ENCODE data around the gene PLEKHA8. TPM values are rescaled to one million over a fixed set of nuclear protein-coding genes. Genes with fewer than 3 reads are reported as not detected.

The PLEKHA8 gene
- total RNA-seq, 6 experiments from 2014 or later, result 2.7 to 8.1 (median 4.4) TPM

- Histone ChIP-seq H3K4me3 (no peak overlapping the region), H3K27ac (no peak overlapping the region), H3K36me3 (no peaks in the 10 kb centered on the region), H3K27me3 (no peaks in the 10 kb centered on the region), H3K9me3 (no peaks in the 10 kb centered on the region), H3K4me1 (no peaks in the 10 kb centered on the region)
- peak in 3 of 4 donors; percentile 18 to 36 (median 23) for ATAC-seq
- intact Hi-C loops (cut with DNase I), result no loop called here
- WGBS (ENCODE audit: insufficient coverage, low coverage, low lambda C conversion rate, missing lambda C conversion rate), result 66% methylated on average over 7 of the region's 13 CpGs
- no peak for DNase-seq
- no peak for TF ChIP-seq POLR2A (IDR thresholded peaks at IDR 0.05)
- no peak for TF ChIP-seq CTCF (IDR thresholded peaks at IDR 0.05)
These were observed 120.8 kb downstream of the PLEKHA8 start for GRCh38 chr7:30148951-30149459.

GRCh38 chr7:30149640-30150272 lies 121.5 kb downstream of the PLEKHA8 start:
- ATAC-seq, result no peak
- H3K4me3 ChIP-seq, result no peak overlapping the region
- no peaks in the 10 kb centered on the region for H3K27me3 ChIP-seq
- H3K27ac ChIP-seq, result no peak overlapping the region
- DNase-seq, result no peak
- TF ChIP-seq POLR2A (IDR thresholded peaks at IDR 0.05), result no peak
- TF ChIP-seq CTCF (IDR thresholded peaks at IDR 0.05), result no peak
- no peaks in the 10 kb centered on the region for H3K36me3 ChIP-seq
- intact Hi-C loops (cut with DNase I), result no loop called here
- WGBS (ENCODE audit: insufficient coverage, low coverage, low lambda C conversion rate, missing lambda C conversion rate), result 92% methylated on average over 7 of the region's 7 CpGs
- no peaks in the 10 kb centered on the region for H3K9me3 ChIP-seq
- no peaks in the 10 kb centered on the region for H3K4me1 ChIP-seq

GRCh38 chr7:30150711-30151110 lies 122.5 kb downstream of the PLEKHA8 start:
- no peak for DNase-seq
- intact Hi-C loops (cut with DNase I), result no loop called here
- Histone ChIP-seq H3K27me3 (no peaks in the 10 kb centered on the region), H3K4me1 (no peaks in the 10 kb centered on the region), H3K36me3 (no peaks in the 10 kb centered on the region), H3K27ac (no peak overlapping the region), H3K9me3 (no peaks in the 10 kb centered on the region), H3K4me3 (no peak overlapping the region)
- no peak for ATAC-seq
- no peak for TF ChIP-seq POLR2A (IDR thresholded peaks at IDR 0.05)
- no peak for TF ChIP-seq CTCF (IDR thresholded peaks at IDR 0.05)
- WGBS (ENCODE audit: insufficient coverage, low coverage, low lambda C conversion rate, missing lambda C conversion rate), result 94% methylated on average over 4 of the region's 7 CpGs

- no peaks in the 10 kb centered on the region for H3K9me3 ChIP-seq
- no peak for ATAC-seq
- H3K27ac ChIP-seq, result no peak overlapping the region
- no peaks in the 10 kb centered on the region for H3K27me3 ChIP-seq
- H3K36me3 ChIP-seq, result no peaks in the 10 kb centered on the region
- no peak overlapping the region for H3K4me3 ChIP-seq
- no peaks in the 10 kb centered on the region for H3K4me1 ChIP-seq
- no peak for DNase-seq
- no peak for TF ChIP-seq POLR2A (IDR thresholded peaks at IDR 0.05)
- TF ChIP-seq CTCF (IDR thresholded peaks at IDR 0.05), result no peak
- WGBS (ENCODE audit: insufficient coverage, low coverage, low lambda C conversion rate, missing lambda C conversion rate), result 67% methylated on average over 2 of the region's 9 CpGs
- intact Hi-C loops (cut with DNase I), result no loop called here
These were observed 125.9 kb downstream of the PLEKHA8 start for GRCh38 chr7:30154111-30154587.

All from right lobe of liver (tissue), 6 donors.